K562 (cell line): Measurements from ENCODE around the gene RALGPS1. TPM values are rescaled to one million over a fixed set of nuclear protein-coding genes. Genes with fewer than 3 reads are reported as not detected.

Source experiments
- CAMTA2 ChIP-seq: fragments of 250-450 bp; sonication (Bioruptor Pico); conservative IDR thresholded peaks from 2 replicates; pipeline ENCODE4 v1.5.1; 2022
- EP400 ChIP-seq: fragments of 450-650 bp; IDR thresholded peaks from 2 replicates; pipeline ENCODE4 v1.6.1; 2017; ENCODE audit warnings: antibody characterized with exemption, mild to moderate bottlenecking, moderate library complexity
- ETV1 ChIP-seq: fragments of 450-650 bp; conservative IDR thresholded peaks from 2 replicates; pipeline ENCODE4 v1.6.1; 2016; ENCODE audit warnings: missing genetic modification characterization, control low read depth, low read depth, missing compliant biosample characterization
- GATAD2A ChIP-seq: fragments of 450-650 bp; IDR thresholded peaks from 2 replicates; pipeline ENCODE4 v1.6.1; 2017
- IFI16 ChIP-seq: fragments of 250-450 bp; sonication (Bioruptor Pico); IDR thresholded peaks from 2 replicates; pipeline ENCODE4 v2.1.2; 2022; ENCODE audit warnings: mild to moderate bottlenecking, inconsistent platforms
- MAZ ChIP-seq, 2 experiments: fragments of 450-650 bp in 1 of 2; sonication (generic) in 1 of 2; formaldehyde crosslinking; IDR thresholded peaks in 1 of 2; conservative IDR thresholded peaks in 1 of 2; 2 replicates each; pipeline versions ENCODE4 v1.4.0 to v1.5.0; 2020; ENCODE audit warnings: mild to moderate bottlenecking in 1 of 2, missing genetic modification reagents in 1 of 2
- RBM25 ChIP-seq: fragments of 200-400 bp; formaldehyde crosslinking; IDR thresholded peaks from 2 replicates; pipeline ENCODE4 v1.6.1; 2018; ENCODE audit warnings: low read length, low read depth, moderate library complexity; ENCODE audit not compliant: severe bottlenecking
- ZFP36 ChIP-seq: fragments of 150-350 bp; IDR thresholded peaks from 2 replicates; pipeline ENCODE4 v1.6.1; 2018; ENCODE audit warnings: low read length, low read depth; ENCODE audit not compliant: partially characterized antibody
- ZNF217 ChIP-seq: sonication (generic); formaldehyde crosslinking; IDR thresholded peaks from 2 replicates; pipeline ENCODE4 v1.8.0; 2022; ENCODE audit warnings: mild to moderate bottlenecking, missing genetic modification reagents
- ZNF224 ChIP-seq: sonication (generic); formaldehyde crosslinking; IDR thresholded peaks from 2 replicates; pipeline ENCODE4 v1.8.0; 2022; ENCODE audit warnings: mild to moderate bottlenecking, missing genetic modification reagents
- polyA plus RNA-seq, 8 experiments: library from polyadenylated mRNA; depleted of rRNA in 4 of 8; stranded (reverse) in 5 of 8; unstranded in 3 of 8; fragments of >200 nt; fragmentation: Nextera tagmentation in 2 of 8; fragmentation: Illumina TruSeq in 1 of 8; extraction: Ambion mirVana in 2 of 8; extraction: Trizol in 1 of 8; gene quantifications; 2 replicates each; pipeline versions ENCODE4 v1.2.1 to v1.2.3, GENCODE V29; 2011 to 2014; ENCODE audit warnings: inconsistent platforms in 1 of 8, missing spikeins in 1 of 8
- total RNA-seq, 7 experiments: library from RNA; depleted of rRNA in 6 of 7; stranded (reverse); fragments of >200 nt in 6 of 7; fragmentation: Illumina TruSeq in 2 of 7; extraction: Trizol in 2 of 7; gene quantifications; 2 replicates each; pipeline versions ENCODE4 v1.2.1 to v1.2.3, GENCODE V29; 2011 to 2021; ENCODE audit warnings: low replicate concordance in 1 of 7
- TF ChIP-seq, protein P1 (sequence below): sonication (generic); formaldehyde crosslinking; IDR thresholded peaks from 2 replicates; pipeline ENCODE4 v1.8.1; 2023; ENCODE audit warnings: missing genetic modification reagents, mild to moderate bottlenecking, borderline replicate concordance
- TF ChIP-seq, protein P2 (sequence below): IDR thresholded peaks from 2 replicates; pipeline ENCODE4 v1.6.1; 2014; ENCODE audit warnings: antibody characterized with exemption
- TF ChIP-seq, protein P3 (sequence below), 2 experiments: fragments of 450-650 bp; IDR thresholded peaks; 2 replicates each; pipeline ENCODE4 v1.6.1; 2016; ENCODE audit warnings: mild to moderate bottlenecking in 2 of 2, borderline replicate concordance in 1 of 2, low read depth in 1 of 2, moderate library complexity in 1 of 2

Gene RALGPS1
- total and polyA plus RNA-seq, 9 of the 15 experiments (the other 6 are each of a cell fraction or from before 2014, with no cell fraction given): 0.04 to 2.6 (median 1.5) TPM

GRCh38 chr9:127159325-127159801 is 244.8 kb downstream of the RALGPS1 start (continued):
- TF ChIP-seq, protein P1, sequence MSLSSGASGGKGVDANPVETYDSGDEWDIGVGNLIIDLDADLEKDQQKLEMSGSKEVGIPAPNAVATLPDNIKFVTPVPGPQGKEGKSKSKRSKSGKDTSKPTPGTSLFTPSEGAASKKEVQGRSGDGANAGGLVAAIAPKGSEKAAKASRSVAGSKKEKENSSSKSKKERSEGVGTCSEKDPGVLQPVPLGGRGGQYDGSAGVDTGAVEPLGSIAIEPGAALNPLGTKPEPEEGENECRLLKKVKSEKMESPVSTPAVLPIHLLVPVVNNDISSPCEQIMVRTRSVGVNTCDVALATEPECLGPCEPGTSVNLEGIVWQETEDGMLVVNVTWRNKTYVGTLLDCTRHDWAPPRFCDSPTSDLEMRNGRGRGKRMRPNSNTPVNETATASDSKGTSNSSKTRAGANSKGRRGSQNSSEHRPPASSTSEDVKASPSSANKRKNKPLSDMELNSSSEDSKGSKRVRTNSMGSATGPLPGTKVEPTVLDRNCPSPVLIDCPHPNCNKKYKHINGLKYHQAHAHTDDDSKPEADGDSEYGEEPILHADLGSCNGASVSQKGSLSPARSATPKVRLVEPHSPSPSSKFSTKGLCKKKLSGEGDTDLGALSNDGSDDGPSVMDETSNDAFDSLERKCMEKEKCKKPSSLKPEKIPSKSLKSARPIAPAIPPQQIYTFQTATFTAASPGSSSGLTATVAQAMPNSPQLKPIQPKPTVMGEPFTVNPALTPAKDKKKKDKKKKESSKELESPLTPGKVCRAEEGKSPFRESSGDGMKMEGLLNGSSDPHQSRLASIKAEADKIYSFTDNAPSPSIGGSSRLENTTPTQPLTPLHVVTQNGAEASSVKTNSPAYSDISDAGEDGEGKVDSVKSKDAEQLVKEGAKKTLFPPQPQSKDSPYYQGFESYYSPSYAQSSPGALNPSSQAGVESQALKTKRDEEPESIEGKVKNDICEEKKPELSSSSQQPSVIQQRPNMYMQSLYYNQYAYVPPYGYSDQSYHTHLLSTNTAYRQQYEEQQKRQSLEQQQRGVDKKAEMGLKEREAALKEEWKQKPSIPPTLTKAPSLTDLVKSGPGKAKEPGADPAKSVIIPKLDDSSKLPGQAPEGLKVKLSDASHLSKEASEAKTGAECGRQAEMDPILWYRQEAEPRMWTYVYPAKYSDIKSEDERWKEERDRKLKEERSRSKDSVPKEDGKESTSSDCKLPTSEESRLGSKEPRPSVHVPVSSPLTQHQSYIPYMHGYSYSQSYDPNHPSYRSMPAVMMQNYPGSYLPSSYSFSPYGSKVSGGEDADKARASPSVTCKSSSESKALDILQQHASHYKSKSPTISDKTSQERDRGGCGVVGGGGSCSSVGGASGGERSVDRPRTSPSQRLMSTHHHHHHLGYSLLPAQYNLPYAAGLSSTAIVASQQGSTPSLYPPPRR (CRISPR knock-in tag): 0 out of 2 replicates have a peak, but pooled peaks have one; percentile 72
- TF ChIP-seq RBM25: no peak
- TF ChIP-seq MAZ (CRISPR knock-in tag; conservative IDR thresholded peaks at IDR 0.05 in 1 of 2, IDR thresholded peaks at IDR 0.05 in 1 of 2): peak; percentile 26 to 43; a peak in 1 of 4 replicates
- TF ChIP-seq, protein P2, sequence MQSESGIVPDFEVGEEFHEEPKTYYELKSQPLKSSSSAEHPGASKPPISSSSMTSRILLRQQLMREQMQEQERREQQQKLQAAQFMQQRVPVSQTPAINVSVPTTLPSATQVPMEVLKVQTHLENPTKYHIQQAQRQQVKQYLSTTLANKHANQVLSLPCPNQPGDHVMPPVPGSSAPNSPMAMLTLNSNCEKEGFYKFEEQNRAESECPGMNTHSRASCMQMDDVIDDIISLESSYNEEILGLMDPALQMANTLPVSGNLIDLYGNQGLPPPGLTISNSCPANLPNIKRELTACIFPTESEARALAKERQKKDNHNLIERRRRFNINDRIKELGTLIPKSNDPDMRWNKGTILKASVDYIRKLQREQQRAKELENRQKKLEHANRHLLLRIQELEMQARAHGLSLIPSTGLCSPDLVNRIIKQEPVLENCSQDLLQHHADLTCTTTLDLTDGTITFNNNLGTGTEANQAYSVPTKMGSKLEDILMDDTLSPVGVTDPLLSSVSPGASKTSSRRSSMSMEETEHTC: no peak
- 0 out of 2 replicates have a peak, but pooled peaks have one; percentile 44 for TF ChIP-seq ETV1 (tag)
- peak; percentile 80 for TF ChIP-seq EP400
- TF ChIP-seq GATAD2A: no peak
- no peak for TF ChIP-seq CAMTA2 (CRISPR knock-in tag)
- 0 out of 2 replicates have a peak, but pooled peaks have one; percentile 68 for TF ChIP-seq ZNF224 (CRISPR knock-in tag)
- TF ChIP-seq ZNF217 (CRISPR knock-in tag): peak; percentile 81; the same call in 1 of the 2 replicates
- 0 out of 2 replicates have a peak, but pooled peaks have one; percentile 39 for TF ChIP-seq IFI16 (CRISPR knock-in tag)
- no peak for TF ChIP-seq ZFP36
- TF ChIP-seq, protein P3, sequence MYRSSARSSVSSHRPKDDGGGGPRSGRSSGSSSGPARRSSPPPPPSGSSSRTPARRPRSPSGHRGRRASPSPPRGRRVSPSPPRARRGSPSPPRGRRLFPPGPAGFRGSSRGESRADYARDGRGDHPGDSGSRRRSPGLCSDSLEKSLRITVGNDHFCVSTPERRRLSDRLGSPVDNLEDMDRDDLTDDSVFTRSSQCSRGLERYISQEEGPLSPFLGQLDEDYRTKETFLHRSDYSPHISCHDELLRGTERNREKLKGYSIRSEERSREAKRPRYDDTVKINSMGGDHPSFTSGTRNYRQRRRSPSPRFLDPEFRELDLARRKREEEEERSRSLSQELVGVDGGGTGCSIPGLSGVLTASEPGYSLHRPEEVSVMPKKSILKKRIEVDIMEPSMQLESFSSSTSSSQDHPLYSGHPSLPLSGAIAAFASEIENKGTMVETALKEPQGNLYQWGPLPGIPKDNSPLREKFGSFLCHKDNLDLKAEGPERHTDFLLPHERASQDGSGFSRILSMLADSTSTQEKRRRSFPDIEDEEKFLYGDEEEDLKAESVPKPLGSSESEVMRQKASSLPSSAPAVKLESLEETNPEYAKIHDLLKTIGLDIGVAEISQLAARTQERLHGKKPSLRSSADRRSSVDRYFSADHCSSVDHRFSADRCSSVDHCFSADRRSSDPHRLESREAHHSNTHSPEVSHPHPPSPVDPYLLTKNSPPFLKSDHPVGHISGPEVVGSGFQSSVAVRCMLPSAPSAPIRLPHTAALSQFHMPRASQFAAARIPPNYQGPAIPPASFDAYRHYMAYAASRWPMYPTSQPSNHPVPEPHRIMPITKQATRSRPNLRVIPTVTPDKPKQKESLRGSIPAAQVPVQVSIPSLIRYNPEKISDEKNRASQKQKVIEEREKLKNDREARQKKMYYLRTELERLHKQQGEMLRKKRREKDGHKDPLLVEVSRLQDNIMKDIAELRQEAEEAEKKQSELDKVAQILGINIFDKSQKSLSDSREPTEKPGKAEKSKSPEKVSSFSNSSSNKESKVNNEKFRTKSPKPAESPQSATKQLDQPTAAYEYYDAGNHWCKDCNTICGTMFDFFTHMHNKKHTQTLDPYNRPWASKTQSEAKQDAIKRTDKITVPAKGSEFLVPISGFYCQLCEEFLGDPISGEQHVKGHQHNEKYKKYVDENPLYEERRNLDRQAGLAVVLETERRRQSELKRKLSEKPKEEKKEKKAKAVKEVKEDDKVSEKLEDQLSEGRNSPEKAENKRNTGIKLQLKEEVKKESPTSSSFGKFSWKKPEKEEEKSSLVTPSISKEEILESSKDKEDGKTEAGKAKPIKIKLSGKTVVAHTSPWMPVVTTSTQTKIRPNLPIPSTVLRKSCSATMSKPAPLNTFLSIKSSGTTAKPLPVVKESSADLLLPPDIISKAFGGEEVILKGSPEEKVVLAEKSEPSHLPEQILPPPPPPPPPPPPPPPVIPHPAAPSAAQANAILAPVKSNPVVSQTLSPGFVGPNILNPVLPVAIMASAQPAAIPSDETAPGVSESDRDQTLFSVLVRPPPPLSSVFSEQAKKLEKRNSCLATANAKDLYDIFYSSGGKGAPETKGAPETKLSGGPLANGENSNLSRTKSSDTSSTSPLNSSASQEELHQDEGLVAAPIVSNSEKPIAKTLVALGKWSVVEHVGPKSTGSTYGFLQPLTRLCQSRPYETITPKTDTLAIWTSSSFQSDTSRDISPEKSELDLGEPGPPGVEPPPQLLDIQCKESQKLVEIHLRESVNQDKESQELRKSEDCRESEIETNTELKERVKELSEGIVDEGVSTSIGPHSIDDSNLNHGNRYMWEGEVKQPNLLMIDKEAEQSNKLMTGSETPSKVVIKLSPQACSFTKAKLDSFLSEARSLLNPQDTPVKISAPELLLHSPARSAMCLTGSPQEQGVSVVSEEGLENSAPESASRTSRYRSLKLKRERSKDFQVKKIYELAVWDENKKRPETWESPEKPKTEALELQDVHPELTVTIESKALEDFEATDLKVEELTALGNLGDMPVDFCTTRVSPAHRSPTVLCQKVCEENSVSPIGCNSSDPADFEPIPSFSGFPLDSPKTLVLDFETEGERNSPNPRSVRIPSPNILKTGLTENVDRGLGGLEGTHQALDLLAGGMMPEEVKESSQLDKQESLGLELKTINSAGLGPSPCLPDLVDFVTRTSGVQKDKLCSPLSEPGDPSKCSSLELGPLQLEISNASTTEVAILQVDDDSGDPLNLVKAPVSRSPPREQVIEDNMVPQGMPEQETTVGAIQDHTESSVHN (IDR thresholded peaks at IDR 0.05; ENCODE audit: borderline replicate concordance in 1 of 2, low read depth in 1 of 2): no peak
